ENCODE measurements around the gene ACE.

The ACE gene

GRCh38 chr17:63480826-63481487 is 4.1 kb downstream of the ACE start:
- H3K4me3 ChIP-seq (ENCODE audit: insufficient read length, low read depth): no peak overlapping the region
- TF ChIP-seq YY1 (IDR thresholded peaks at IDR 0.05; ENCODE audit: insufficient read depth, insufficient read length) (no peak), SUZ12 (IDR thresholded peaks at IDR 0.05; ENCODE audit: extremely low read depth, insufficient read depth, insufficient read length) (no peak), ZNF274 (IDR thresholded peaks at IDR 0.05; ENCODE audit: low read depth, low read length) (no peak)
- no peak overlapping the region for H3K9ac ChIP-seq (ENCODE audit: insufficient read length, low read depth)
- H3K9me3 ChIP-seq (ENCODE audit: insufficient read depth, low read length): no peaks in the 10 kb centered on the region
- peaks cover 12% of the 10 kb centered on the region for H3K27me3 ChIP-seq (ENCODE audit: insufficient read depth, insufficient read length)
- DNase-seq (ENCODE audit: low read depth, low spot score): no peak
- peaks cover 20% of the 10 kb centered on the region for H3K4me1 ChIP-seq (ENCODE audit: insufficient read depth, insufficient read length)
- H3K36me3 ChIP-seq (ENCODE audit: insufficient read depth, insufficient read length, low read length): no peaks in the 10 kb centered on the region

- Histone ChIP-seq H3K9me3 (ENCODE audit: insufficient read depth, low read length) (no peaks in the 10 kb centered on the region), H3K27me3 (ENCODE audit: insufficient read depth, insufficient read length) (peaks cover 12% of the 10 kb centered on the region), H3K4me3 (ENCODE audit: insufficient read length, low read depth) (no peak overlapping the region), H3K9ac (ENCODE audit: insufficient read length, low read depth) (no peak overlapping the region), H3K36me3 (ENCODE audit: insufficient read depth, insufficient read length, low read length) (no peaks in the 10 kb centered on the region), H3K4me1 (ENCODE audit: insufficient read depth, insufficient read length) (peaks cover 19% of the 10 kb centered on the region)
- TF ChIP-seq YY1 (IDR thresholded peaks at IDR 0.05; ENCODE audit: insufficient read depth, insufficient read length) (no peak), SUZ12 (IDR thresholded peaks at IDR 0.05; ENCODE audit: extremely low read depth, insufficient read depth, insufficient read length) (no peak), ZNF274 (IDR thresholded peaks at IDR 0.05; ENCODE audit: low read depth, low read length) (no peak)
- DNase-seq (ENCODE audit: low read depth, low spot score): no peak
Observed at GRCh38 chr17:63481488-63481870, 4.6 kb downstream of the ACE start.

- Histone ChIP-seq H3K4me3 (ENCODE audit: insufficient read length, low read depth) (no peak overlapping the region), H3K4me1 (ENCODE audit: insufficient read depth, insufficient read length) (peaks cover 19% of the 10 kb centered on the region), H3K9ac (ENCODE audit: insufficient read length, low read depth) (no peak overlapping the region), H3K27me3 (ENCODE audit: insufficient read depth, insufficient read length) (peaks cover 12% of the 10 kb centered on the region), H3K9me3 (ENCODE audit: insufficient read depth, low read length) (no peaks in the 10 kb centered on the region), H3K36me3 (ENCODE audit: insufficient read depth, insufficient read length, low read length) (no peaks in the 10 kb centered on the region)
- DNase-seq (ENCODE audit: low read depth, low spot score): no peak
- TF ChIP-seq ZNF274 (IDR thresholded peaks at IDR 0.05; ENCODE audit: low read depth, low read length): no peak
- TF ChIP-seq SUZ12 (IDR thresholded peaks at IDR 0.05; ENCODE audit: extremely low read depth, insufficient read depth, insufficient read length): no peak
- TF ChIP-seq YY1 (IDR thresholded peaks at IDR 0.05; ENCODE audit: insufficient read depth, insufficient read length): no peak
Observed at GRCh38 chr17:63482509-63482908, 5.6 kb downstream of the ACE start.

- no peaks in the 10 kb centered on the region for H3K36me3 ChIP-seq (ENCODE audit: insufficient read depth, insufficient read length, low read length)
- H3K9me3 ChIP-seq (ENCODE audit: insufficient read depth, low read length): no peaks in the 10 kb centered on the region
- H3K4me1 ChIP-seq (ENCODE audit: insufficient read depth, insufficient read length): peaks cover 16% of the 10 kb centered on the region
- no peak for DNase-seq (ENCODE audit: low read depth, low spot score)
- peaks cover 8% of the 10 kb centered on the region for H3K27me3 ChIP-seq (ENCODE audit: insufficient read depth, insufficient read length)
- no peak overlapping the region for H3K9ac ChIP-seq (ENCODE audit: insufficient read length, low read depth)
- TF ChIP-seq YY1 (IDR thresholded peaks at IDR 0.05; ENCODE audit: insufficient read depth, insufficient read length): no peak
- no peak for TF ChIP-seq SUZ12 (IDR thresholded peaks at IDR 0.05; ENCODE audit: extremely low read depth, insufficient read depth, insufficient read length)
- no peak overlapping the region for H3K4me3 ChIP-seq (ENCODE audit: insufficient read length, low read depth)
Observed at GRCh38 chr17:63483038-63483437, 6.2 kb downstream of the ACE start.

GRCh38 chr17:63483655-63484575 is 7.1 kb downstream of the ACE start:
- DNase-seq (ENCODE audit: low read depth, low spot score): no peak
- H3K4me1 ChIP-seq (ENCODE audit: insufficient read depth, insufficient read length): peaks cover 9% of the 10 kb centered on the region
- no peak overlapping the region for H3K9ac ChIP-seq (ENCODE audit: insufficient read length, low read depth)
- no peaks in the 10 kb centered on the region for H3K27me3 ChIP-seq (ENCODE audit: insufficient read depth, insufficient read length)
- no peaks in the 10 kb centered on the region for H3K9me3 ChIP-seq (ENCODE audit: insufficient read depth, low read length)
- no peaks in the 10 kb centered on the region for H3K36me3 ChIP-seq (ENCODE audit: insufficient read depth, insufficient read length, low read length)
- H3K4me3 ChIP-seq (ENCODE audit: insufficient read length, low read depth): no peak overlapping the region
- no peak for TF ChIP-seq ZNF274 (IDR thresholded peaks at IDR 0.05; ENCODE audit: low read depth, low read length)
- no peak for TF ChIP-seq YY1 (IDR thresholded peaks at IDR 0.05; ENCODE audit: insufficient read depth, insufficient read length)
- TF ChIP-seq SUZ12 (IDR thresholded peaks at IDR 0.05; ENCODE audit: extremely low read depth, insufficient read depth, insufficient read length): no peak

- H3K9ac ChIP-seq (ENCODE audit: insufficient read length, low read depth): no peak overlapping the region
- TF ChIP-seq YY1 (IDR thresholded peaks at IDR 0.05; ENCODE audit: insufficient read depth, insufficient read length) (no peak), SUZ12 (IDR thresholded peaks at IDR 0.05; ENCODE audit: extremely low read depth, insufficient read depth, insufficient read length) (no peak), ZNF274 (IDR thresholded peaks at IDR 0.05; ENCODE audit: low read depth, low read length) (no peak)
- H3K4me1 ChIP-seq (ENCODE audit: insufficient read depth, insufficient read length): peaks cover 5% of the 10 kb centered on the region
- H3K4me3 ChIP-seq (ENCODE audit: insufficient read length, low read depth): no peak overlapping the region
- H3K36me3 ChIP-seq (ENCODE audit: insufficient read depth, insufficient read length, low read length): no peaks in the 10 kb centered on the region
- no peak for DNase-seq (ENCODE audit: low read depth, low spot score)
- H3K27me3 ChIP-seq (ENCODE audit: insufficient read depth, insufficient read length): no peaks in the 10 kb centered on the region
- H3K9me3 ChIP-seq (ENCODE audit: insufficient read depth, low read length): no peaks in the 10 kb centered on the region
Observed at GRCh38 chr17:63486317-63487013, 9.6 kb downstream of the ACE start.

GRCh38 chr17:63487014-63487339 is 10.1 kb downstream of the ACE start:
- Histone ChIP-seq H3K9ac (ENCODE audit: insufficient read length, low read depth) (no peak overlapping the region), H3K9me3 (ENCODE audit: insufficient read depth, low read length) (no peaks in the 10 kb centered on the region), H3K4me1 (ENCODE audit: insufficient read depth, insufficient read length) (peaks cover 5% of the 10 kb centered on the region), H3K4me3 (ENCODE audit: insufficient read length, low read depth) (no peak overlapping the region), H3K36me3 (ENCODE audit: insufficient read depth, insufficient read length, low read length) (no peaks in the 10 kb centered on the region), H3K27me3 (ENCODE audit: insufficient read depth, insufficient read length) (no peaks in the 10 kb centered on the region)
- DNase-seq (ENCODE audit: low read depth, low spot score): no peak
- TF ChIP-seq ZNF274 (IDR thresholded peaks at IDR 0.05; ENCODE audit: low read depth, low read length) (no peak), SUZ12 (IDR thresholded peaks at IDR 0.05; ENCODE audit: extremely low read depth, insufficient read depth, insufficient read length) (no peak), YY1 (IDR thresholded peaks at IDR 0.05; ENCODE audit: insufficient read depth, insufficient read length) (no peak)
